ENCODE results near the gene BRD1. TPM values are rescaled to one million over a fixed set of nuclear protein-coding genes. Genes with fewer than 3 reads are reported as not detected.

Gene BRD1
- total and polyA plus RNA-seq, 9 of the 15 experiments (the other 6 are each of a cell fraction or from before 2014, with no cell fraction given): 0.42 to 17.6 (median 5.5) TPM

GRCh38 chr22:49845241-49845640 lies 17.6 kb upstream of the BRD1 start:
- no peak overlapping the region for H3K27ac ChIP-seq (ENCODE audit: extremely low read depth, low read depth, low read length)

More at GRCh38 chr22:49845241-49845640, 17.6 kb upstream of the BRD1 start:
- ATAC-seq (no peak), DNase-seq (ENCODE audit: extremely low read depth in 1 of 4, low spot score in 3 of 4) (no peak), FAIRE-seq (no peak)
- Histone ChIP-seq H3K27me3 (ENCODE audit: control insufficient read depth in 2 of 2, insufficient read depth in 2 of 2, low read length in 2 of 2) (peaks cover 28 to 32% of the 10 kb centered on the region in 2 experiments), H3K36me3 (ENCODE audit: control insufficient read depth, insufficient read depth, low read length) (no peaks in the 10 kb centered on the region), H3K9ac (ENCODE audit: insufficient read depth in 1 of 2, low read depth in 2 of 2, low read length in 2 of 2) (no peak overlapping the region), H3K9me1 (ENCODE audit: control insufficient read depth, insufficient read depth, low read length) (no peaks in the 10 kb centered on the region), H3K4me3 (no peak overlapping the region), H3K4me1 (replicated peaks in 1 of 2; ENCODE audit: control insufficient read depth in 2 of 2, insufficient read depth in 2 of 2, low read length in 2 of 2) (peaks cover 0 to 24% of the 10 kb centered on the region in 2 experiments; a peak in 2 of 5 replicates), H3K4me2 (ENCODE audit: insufficient read depth, low read length) (no peak overlapping the region), H3K79me2 (ENCODE audit: control insufficient read depth, insufficient read depth, low read length) (no peaks in the 10 kb centered on the region), H2AFZ (ENCODE audit: low read depth, low read length) (no peak overlapping the region), H3K9me3 (replicated peaks; ENCODE audit: control insufficient read depth, insufficient read depth, low read depth, low read length) (no peaks in the 10 kb centered on the region), H4K20me1 (replicated peaks; ENCODE audit: control insufficient read depth, insufficient read depth, low read length) (no peaks in the 10 kb centered on the region)
- TF ChIP-seq CAMTA2 (CRISPR knock-in tag; conservative IDR thresholded peaks at IDR 0.05): no peak
- TF ChIP-seq KLF10 (CRISPR knock-in tag; IDR thresholded peaks at IDR 0.05): no peak
- no peak for TF ChIP-seq ZHX1 (conservative IDR thresholded peaks at IDR 0.05; ENCODE audit: low read length)
- TF ChIP-seq GTF2E2 (tag; IDR thresholded peaks at IDR 0.05): no peak
- TF ChIP-seq CSDE1 (IDR thresholded peaks at IDR 0.05): no peak
- TF ChIP-seq HDAC3 (IDR thresholded peaks at IDR 0.05; ENCODE audit: borderline replicate concordance, partially characterized antibody): no peak
- no peak for TF ChIP-seq ZBTB17 (CRISPR knock-in tag; IDR thresholded peaks at IDR 0.05)
- TF ChIP-seq ZFX (CRISPR knock-in tag; IDR thresholded peaks at IDR 0.05): no peak
- TF ChIP-seq BMI1 (IDR thresholded peaks at IDR 0.05; ENCODE audit: low read length): no peak
- TF ChIP-seq FOXJ3 (CRISPR knock-in tag; IDR thresholded peaks at IDR 0.05): no peak
- TF ChIP-seq CHAMP1 (IDR thresholded peaks at IDR 0.05): no peak
- no peak for TF ChIP-seq ARID4B (CRISPR knock-in tag; IDR thresholded peaks at IDR 0.05)
- no peak for TF ChIP-seq PHTF2 (CRISPR knock-in tag; IDR thresholded peaks at IDR 0.05)
- no peak for TF ChIP-seq TCFL5 (CRISPR knock-in tag; conservative IDR thresholded peaks at IDR 0.05)
- no peak for TF ChIP-seq SMARCA4 (IDR thresholded peaks at IDR 0.05)
- no peak for TF ChIP-seq KLF16 (IDR thresholded peaks at IDR 0.05)
- intact Hi-C loops (cut with micrococcal nuclease): no loop called here
- in situ Hi-C loops (cut with MboI): no loop called here
- BruUV-seq (replicated peaks): no TSS peak
- WGBS (ENCODE audit: insufficient coverage, low coverage, missing lambda C conversion rate): 18% methylated on average over 14 of the region's 16 CpGs
- POLR2A ChIA-PET: interaction anchor here (0.6 to 1.0 kb wide), 3 partner anchors 19 to 167 kb away, joined by 3 read pairs; partner anchors contain the start of gene IL17REL
- CTCF ChIA-PET (ENCODE audit: low intra/inter-chr PET ratio): no interaction called here

Data from K562 (cell line).